Left ventricle myocardium inferior (tissue), 1 donor: ENCODE results near the gene DUXA. TPM values are rescaled to one million over a fixed set of nuclear protein-coding genes. Genes with fewer than 3 reads are reported as not detected.

Experiments
- DNase-seq: peaks from one replicate; pipeline ENCODE4 v3.0.0-alpha.2; 2020
- H3K27ac ChIP-seq: fragments of 200-600 bp; replicated peaks from 2 replicates; pipeline ENCODE4 v1.8.0; 2021
- H3K27me3 ChIP-seq: fragments of 200-600 bp; 2 replicates; pipeline ENCODE4 v1.8.0; 2021; ENCODE audit warnings: low read depth
- H3K36me3 ChIP-seq: fragments of 200-600 bp; 2 replicates; pipeline ENCODE4 v1.8.0; 2021
- H3K4me1 ChIP-seq: fragments of 200-600 bp; 2 replicates; pipeline ENCODE4 v1.8.0; 2021
- H3K4me3 ChIP-seq: fragments of 200-600 bp; 2 replicates; pipeline ENCODE4 v1.8.0; 2021; ENCODE audit warnings: mild to moderate bottlenecking, moderate library complexity
- H3K9me3 ChIP-seq: fragments of 200-600 bp; replicated peaks from 2 replicates; pipeline ENCODE4 v1.8.0; 2021
- CTCF ChIP-seq: fragments of 200-600 bp; IDR thresholded peaks from 2 replicates; pipeline ENCODE4 v1.8.0; 2021; ENCODE audit warnings: antibody characterized with exemption, mild to moderate bottlenecking, borderline replicate concordance
- intact Hi-C: fragments of 100-400 bp; cut with micrococcal nuclease; formaldehyde crosslinking; loops from one replicate; pipeline ENCODE4 v1.11.0; 2022
- total RNA-seq: library from RNA; stranded (reverse); fragmentation: NEBNext Ultra II Directional; extraction: Animal tissue kit (Norgen Biotek cat#: 25700); gene quantifications from one replicate; pipeline ENCODE4 v1.2.1, GENCODE V29; 2021
- donor health status: DM: no; HTN: yes; CAD: no; lungs with severe emphysema.

The DUXA gene
- total RNA-seq, 1 donor from 2014 or later: not detected

- peaks cover 8% of the 10 kb centered on the region for H3K27me3 ChIP-seq
- peak overlapping the region; percentile 89 for H3K27ac ChIP-seq
- peaks cover 35% of the 10 kb centered on the region for H3K36me3 ChIP-seq
- intact Hi-C loops: no loop called here
- peak overlapping the region; percentile 98 for H3K4me3 ChIP-seq
- no peak for TF ChIP-seq CTCF
- DNase-seq: no peak
- no peaks in the 10 kb centered on the region for H3K9me3 ChIP-seq
- H3K4me1 ChIP-seq: peaks cover 38% of the 10 kb centered on the region
Observed at GRCh38 chr19:57192077-57192420, 24.8 kb upstream of the DUXA start.

GRCh38 chr19:57191141-57192076, 24.1 kb upstream of the DUXA start, which contains the start of gene ZNF264:
ZNF264 (plus strand) TSS chr19:57191500; CDS start chr19:57191914, 414 bp downstream.
- DNase-seq: peak; percentile 95
- Histone ChIP-seq H3K4me3 (peak within 1 kb of the TSS; percentile 98), H3K27ac (peak within 1 kb of the TSS; percentile 89), H3K27me3 (peaks cover 14% of the 10 kb centered on the region), H3K36me3 (peaks cover 29% of the 10 kb centered on the region), H3K9me3 (no peaks in the 10 kb centered on the region), H3K4me1 (peaks cover 38% of the 10 kb centered on the region)
- TF ChIP-seq CTCF: no peak
- intact Hi-C loops: no loop called here

- intact Hi-C loops: no loop called here
- Histone ChIP-seq H3K4me1 (peaks cover 38% of the 10 kb centered on the region), H3K9me3 (no peaks in the 10 kb centered on the region), H3K36me3 (peaks cover 18% of the 10 kb centered on the region), H3K27ac (no peak overlapping the region), H3K27me3 (peaks cover 22% of the 10 kb centered on the region), H3K4me3 (no peak overlapping the region)
- TF ChIP-seq CTCF: no peak
- no peak for DNase-seq
Observed at GRCh38 chr19:57190301-57190700, 23.0 kb upstream of the DUXA start.

- H3K9me3 ChIP-seq: no peaks in the 10 kb centered on the region
- peaks cover 15% of the 10 kb centered on the region for H3K4me1 ChIP-seq
- peak overlapping the region; percentile 62 for H3K4me3 ChIP-seq
- no peaks in the 10 kb centered on the region for H3K27me3 ChIP-seq
- peak; percentile 31 for DNase-seq
- no peaks in the 10 kb centered on the region for H3K36me3 ChIP-seq
- intact Hi-C loops: no loop called here
- no peak for TF ChIP-seq CTCF
- peak overlapping the region; percentile 76 for H3K27ac ChIP-seq
Observed at GRCh38 chr19:57171551-57172081, 4.3 kb upstream of the DUXA start.

- Histone ChIP-seq H3K4me1 (no peaks in the 10 kb centered on the region), H3K36me3 (no peaks in the 10 kb centered on the region), H3K27ac (no peak overlapping the region), H3K4me3 (no peak overlapping the region), H3K27me3 (no peaks in the 10 kb centered on the region), H3K9me3 (no peaks in the 10 kb centered on the region)
- intact Hi-C loops: no loop called here
- no peak for TF ChIP-seq CTCF
- DNase-seq: no peak
Observed at GRCh38 chr19:57165846-57166245, 1.4 kb downstream of the DUXA start.
